GM12873 (cell line): Measurements from ENCODE around the gene FCER1A.

ENCODE experiments used
- TF ChIP-seq, protein P1 (sequence below): IDR thresholded peaks from 2 replicates; pipeline ENCODE4 v1.5.1; 2012; ENCODE audit warnings: low read depth, mild to moderate bottlenecking, moderate library complexity, low read length, control low read depth; ENCODE audit not compliant: insufficient read depth; ENCODE audit errors: missing control alignments

FCER1A gene

DNA sequence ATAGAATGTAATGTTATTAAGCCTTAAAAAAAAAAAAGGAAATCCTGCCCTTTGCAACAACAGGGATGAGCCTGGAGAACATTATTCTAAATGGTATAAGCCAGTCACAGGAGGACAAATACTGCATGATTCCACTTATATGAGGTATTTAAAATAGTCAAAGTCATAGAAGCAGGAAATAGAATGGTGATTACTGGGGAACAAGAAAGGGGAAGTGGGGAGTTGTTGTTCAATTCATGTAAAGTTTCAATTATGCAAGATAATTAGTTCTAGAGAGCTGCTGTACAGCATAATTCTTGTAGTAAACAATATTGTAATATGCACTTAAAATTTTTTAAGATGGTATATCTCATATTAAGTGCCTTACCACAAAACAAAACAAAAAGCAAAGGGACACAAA is 13.2 kb downstream of the FCER1A start:
- TF ChIP-seq, protein P1, sequence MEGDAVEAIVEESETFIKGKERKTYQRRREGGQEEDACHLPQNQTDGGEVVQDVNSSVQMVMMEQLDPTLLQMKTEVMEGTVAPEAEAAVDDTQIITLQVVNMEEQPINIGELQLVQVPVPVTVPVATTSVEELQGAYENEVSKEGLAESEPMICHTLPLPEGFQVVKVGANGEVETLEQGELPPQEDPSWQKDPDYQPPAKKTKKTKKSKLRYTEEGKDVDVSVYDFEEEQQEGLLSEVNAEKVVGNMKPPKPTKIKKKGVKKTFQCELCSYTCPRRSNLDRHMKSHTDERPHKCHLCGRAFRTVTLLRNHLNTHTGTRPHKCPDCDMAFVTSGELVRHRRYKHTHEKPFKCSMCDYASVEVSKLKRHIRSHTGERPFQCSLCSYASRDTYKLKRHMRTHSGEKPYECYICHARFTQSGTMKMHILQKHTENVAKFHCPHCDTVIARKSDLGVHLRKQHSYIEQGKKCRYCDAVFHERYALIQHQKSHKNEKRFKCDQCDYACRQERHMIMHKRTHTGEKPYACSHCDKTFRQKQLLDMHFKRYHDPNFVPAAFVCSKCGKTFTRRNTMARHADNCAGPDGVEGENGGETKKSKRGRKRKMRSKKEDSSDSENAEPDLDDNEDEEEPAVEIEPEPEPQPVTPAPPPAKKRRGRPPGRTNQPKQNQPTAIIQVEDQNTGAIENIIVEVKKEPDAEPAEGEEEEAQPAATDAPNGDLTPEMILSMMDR: no peak

DNA sequence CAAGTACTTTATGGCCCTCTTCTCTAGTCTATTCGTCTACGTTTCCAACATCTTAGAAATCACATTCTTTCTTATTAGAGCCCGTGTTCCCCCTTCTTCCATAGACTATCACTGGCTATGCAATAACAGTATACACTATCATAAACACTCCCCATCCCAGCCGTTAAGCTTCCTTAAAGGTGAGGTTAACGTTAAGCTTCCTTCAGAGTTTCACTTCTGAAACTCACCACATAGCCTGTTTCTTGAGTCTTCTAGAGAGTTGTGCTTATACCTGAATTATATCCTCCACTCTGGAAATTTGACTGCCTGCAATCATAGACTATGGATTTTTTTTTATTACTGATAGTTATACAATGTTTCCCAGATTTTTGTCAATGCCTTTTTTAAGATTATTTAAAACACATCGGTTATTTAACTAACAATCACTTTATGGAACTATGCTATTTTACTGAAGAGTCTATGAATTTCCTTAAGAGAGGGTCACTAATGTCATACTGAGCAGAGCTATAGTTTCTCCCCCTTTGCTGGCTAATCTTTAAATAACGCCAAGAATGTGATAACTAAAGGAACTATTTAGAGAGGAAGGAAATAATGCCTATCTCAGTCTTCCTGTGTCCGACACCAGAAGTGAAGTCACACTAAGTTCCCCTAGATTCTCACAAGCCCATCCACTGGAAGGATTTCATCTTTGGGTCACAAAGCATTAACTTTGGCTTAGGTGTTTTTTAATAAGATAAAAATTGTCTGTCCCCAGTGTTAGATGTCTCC is 16.8 kb downstream of the FCER1A start:
- TF ChIP-seq, protein P1: no peak

DNA sequence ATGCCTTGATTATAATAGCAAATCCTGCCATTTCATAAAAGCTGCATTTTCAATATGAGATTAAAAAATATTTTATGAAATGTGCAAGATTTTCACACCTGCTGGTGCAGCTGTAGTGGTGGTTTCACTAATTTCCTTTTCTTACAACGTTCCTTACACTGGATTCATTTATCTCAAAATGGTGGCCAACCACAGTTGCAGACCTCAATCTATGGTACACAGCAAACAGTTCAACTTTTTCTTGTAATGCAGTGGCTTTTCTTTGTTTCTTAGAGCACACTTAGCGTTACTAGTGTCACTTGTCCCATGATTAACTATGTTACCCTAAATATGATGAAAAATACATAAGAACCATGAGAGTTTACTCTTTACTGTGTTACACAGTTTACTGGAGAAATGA is 32.7 kb downstream of the FCER1A start:
- TF ChIP-seq, protein P1: no peak

DNA sequence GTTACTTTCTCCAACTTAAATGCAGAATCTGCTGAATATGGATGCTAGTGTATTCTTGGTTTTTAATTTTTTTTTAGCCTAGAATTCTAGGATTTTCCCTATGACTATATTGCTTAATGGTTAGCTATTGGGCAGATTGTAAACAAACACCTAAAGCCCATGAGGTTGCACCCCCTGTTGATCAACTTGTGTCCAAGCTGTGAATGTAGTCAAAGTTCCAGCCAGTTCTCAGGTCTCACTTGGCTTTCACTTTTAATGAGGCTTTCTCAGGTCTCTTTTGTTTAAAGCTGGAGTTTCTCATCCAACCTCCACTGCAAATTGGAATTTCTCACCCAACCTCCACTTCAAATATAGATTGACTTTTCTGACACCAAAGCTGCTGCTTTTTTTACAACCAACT is 35.9 kb downstream of the FCER1A start:
- TF ChIP-seq, protein P1: no peak

DNA sequence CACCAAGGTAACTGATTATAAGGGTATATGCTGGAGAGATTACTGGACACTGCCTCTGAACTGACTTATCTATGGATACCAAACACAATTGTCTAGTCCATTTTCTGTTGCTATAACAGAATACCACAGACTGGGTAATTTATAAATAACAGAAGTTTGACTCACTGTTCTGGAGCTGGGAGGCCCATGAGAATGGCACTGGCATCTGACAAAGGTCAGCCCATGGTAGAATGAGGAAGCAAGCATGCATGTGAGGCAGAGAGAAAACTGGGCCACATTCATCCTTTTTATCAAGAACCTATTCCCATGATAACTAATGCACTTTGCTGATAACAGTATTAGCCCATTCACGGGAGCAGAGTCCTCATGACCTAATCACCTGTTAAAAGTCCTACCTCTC is 37.4 kb downstream of the FCER1A start:
- TF ChIP-seq, protein P1: no peak

DNA sequence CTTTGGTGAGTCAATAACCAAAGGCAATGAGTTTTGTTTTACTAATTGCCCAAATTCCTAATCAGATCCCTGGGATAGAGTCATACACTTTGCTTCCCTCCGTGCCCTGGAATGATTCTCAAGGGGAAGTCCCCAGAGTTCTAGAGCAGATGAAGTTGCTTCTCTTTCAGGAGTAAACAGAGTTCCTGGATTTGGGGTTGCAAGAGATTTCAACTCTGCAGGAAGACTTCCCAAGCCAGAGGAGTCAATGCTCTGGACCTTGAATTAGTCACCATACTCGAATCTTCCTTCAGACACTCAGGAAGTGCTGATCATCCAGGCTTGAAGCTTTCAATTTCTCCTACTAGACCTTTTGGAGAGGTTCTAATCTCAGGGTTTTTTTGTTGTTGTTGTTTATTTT is 39.6 kb downstream of the FCER1A start:
- TF ChIP-seq, protein P1: no peak

DNA sequence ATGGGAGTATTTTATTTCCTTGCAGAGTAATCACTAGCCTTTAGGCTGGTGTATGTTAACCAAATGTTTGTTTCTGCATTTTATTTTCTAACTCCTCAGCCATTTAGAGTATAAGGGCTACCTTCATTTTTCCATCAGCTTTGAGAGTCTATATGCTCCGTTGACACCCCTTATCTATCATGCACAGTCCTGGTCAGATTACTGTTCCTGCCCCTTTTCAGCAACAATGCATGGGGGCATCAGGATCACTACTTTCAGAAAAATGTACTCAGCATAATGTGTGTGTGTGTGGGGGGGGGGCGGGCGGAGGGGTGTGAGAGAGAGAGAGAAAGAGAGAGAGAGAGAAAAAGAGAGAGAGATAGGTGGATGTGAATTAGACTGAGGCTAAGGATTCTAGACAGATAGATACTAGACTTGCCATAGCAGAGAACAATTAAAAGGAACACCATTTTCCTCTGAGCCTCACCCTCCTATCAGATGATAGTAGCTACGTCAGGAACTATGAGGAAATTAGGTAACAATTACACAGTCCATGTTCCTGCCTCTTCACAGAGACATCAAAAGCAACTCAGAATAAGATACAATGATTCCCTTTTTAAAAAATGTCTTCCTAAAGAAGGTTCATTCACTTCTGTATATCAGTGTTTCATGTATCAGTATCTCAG is 40.8 kb downstream of the FCER1A start:
- TF ChIP-seq, protein P1: no peak
